ENCODE measurements around the gene SETD1B.

Gene SETD1B

GRCh38 chr12:121828826-121829225 is 25.0 kb downstream of the SETD1B start:
- Histone ChIP-seq H3K27me3 (ENCODE audit: insufficient read depth, low read length) (no peaks in the 10 kb centered on the region), H3K36me3 (ENCODE audit: insufficient read depth, low read length) (peaks cover 16% of the 10 kb centered on the region; the same call in 1 of the 2 replicates), H3K4me3 (ENCODE audit: low read depth, low read length) (no peak overlapping the region), H3K27ac (ENCODE audit: low read depth, low read length) (no peak overlapping the region), H3K4me1 (ENCODE audit: control insufficient read depth, insufficient read depth, low read length, unreplicated experiment) (no peaks in the 10 kb centered on the region), H3K79me2 (ENCODE audit: control insufficient read depth, insufficient read depth, low read length, unreplicated experiment) (no peaks in the 10 kb centered on the region), H2AFZ (ENCODE audit: low read length, unreplicated experiment) (no peak overlapping the region)

GRCh38 chr12:121829250-121829918 is 25.6 kb downstream of the SETD1B start:
- Histone ChIP-seq H3K4me1 (ENCODE audit: control insufficient read depth, insufficient read depth, low read length, unreplicated experiment) (no peaks in the 10 kb centered on the region), H3K27ac (ENCODE audit: low read depth, low read length) (no peak overlapping the region), H3K79me2 (ENCODE audit: control insufficient read depth, insufficient read depth, low read length, unreplicated experiment) (no peaks in the 10 kb centered on the region), H3K27me3 (ENCODE audit: insufficient read depth, low read length) (no peaks in the 10 kb centered on the region), H3K36me3 (ENCODE audit: insufficient read depth, low read length) (peaks cover 16% of the 10 kb centered on the region; the same call in 1 of the 2 replicates), H2AFZ (ENCODE audit: low read length, unreplicated experiment) (no peak overlapping the region), H3K4me3 (ENCODE audit: low read depth, low read length) (no peak overlapping the region)

- Histone ChIP-seq H2AFZ (ENCODE audit: low read length, unreplicated experiment) (no peak overlapping the region), H3K27me3 (ENCODE audit: insufficient read depth, low read length) (no peaks in the 10 kb centered on the region), H3K79me2 (ENCODE audit: control insufficient read depth, insufficient read depth, low read length, unreplicated experiment) (no peaks in the 10 kb centered on the region), H3K36me3 (ENCODE audit: insufficient read depth, low read length) (peaks cover 16% of the 10 kb centered on the region; the same call in 1 of the 2 replicates), H3K4me3 (ENCODE audit: low read depth, low read length) (no peak overlapping the region), H3K27ac (ENCODE audit: low read depth, low read length) (no peak overlapping the region), H3K4me1 (ENCODE audit: control insufficient read depth, insufficient read depth, low read length, unreplicated experiment) (no peaks in the 10 kb centered on the region)
Observed at GRCh38 chr12:121830134-121830533, 26.3 kb downstream of the SETD1B start.

GRCh38 chr12:121830588-121831265 is 26.9 kb downstream of the SETD1B start:
- Histone ChIP-seq H3K36me3 (ENCODE audit: insufficient read depth, low read length) (peaks cover 16% of the 10 kb centered on the region; the same call in 1 of the 2 replicates), H2AFZ (ENCODE audit: low read length, unreplicated experiment) (no peak overlapping the region), H3K27me3 (ENCODE audit: insufficient read depth, low read length) (no peaks in the 10 kb centered on the region), H3K27ac (ENCODE audit: low read depth, low read length) (no peak overlapping the region), H3K4me1 (ENCODE audit: control insufficient read depth, insufficient read depth, low read length, unreplicated experiment) (no peaks in the 10 kb centered on the region), H3K79me2 (ENCODE audit: control insufficient read depth, insufficient read depth, low read length, unreplicated experiment) (no peaks in the 10 kb centered on the region), H3K4me3 (ENCODE audit: low read depth, low read length) (no peak overlapping the region)

GRCh38 chr12:121831571-121832245 is 27.9 kb downstream of the SETD1B start:
- H3K4me1 ChIP-seq (ENCODE audit: control insufficient read depth, insufficient read depth, low read length, unreplicated experiment) = no peaks in the 10 kb centered on the region
- no peak overlapping the region for H3K27ac ChIP-seq (ENCODE audit: low read depth, low read length)
- peaks cover 16% of the 10 kb centered on the region; the same call in 1 of the 2 replicates for H3K36me3 ChIP-seq (ENCODE audit: insufficient read depth, low read length)
- H3K79me2 ChIP-seq (ENCODE audit: control insufficient read depth, insufficient read depth, low read length, unreplicated experiment) = no peaks in the 10 kb centered on the region
- H2AFZ ChIP-seq (ENCODE audit: low read length, unreplicated experiment) = no peak overlapping the region
- no peaks in the 10 kb centered on the region for H3K27me3 ChIP-seq (ENCODE audit: insufficient read depth, low read length)
- H3K4me3 ChIP-seq (ENCODE audit: low read depth, low read length) = no peak overlapping the region

GRCh38 chr12:121837680-121838079 is 33.9 kb downstream of the SETD1B start:
- H3K4me1 ChIP-seq (ENCODE audit: control insufficient read depth, insufficient read depth, low read length, unreplicated experiment) = no peaks in the 10 kb centered on the region
- H3K4me3 ChIP-seq (ENCODE audit: low read depth, low read length) = no peak overlapping the region
- no peak overlapping the region for H3K27ac ChIP-seq (ENCODE audit: low read depth, low read length)
- no peaks in the 10 kb centered on the region for H3K79me2 ChIP-seq (ENCODE audit: control insufficient read depth, insufficient read depth, low read length, unreplicated experiment)
- no peak overlapping the region for H2AFZ ChIP-seq (ENCODE audit: low read length, unreplicated experiment)
- no peaks in the 10 kb centered on the region for H3K36me3 ChIP-seq (ENCODE audit: insufficient read depth, low read length)
- no peaks in the 10 kb centered on the region for H3K27me3 ChIP-seq (ENCODE audit: insufficient read depth, low read length)

GRCh38 chr12:121838126-121838525 is 34.3 kb downstream of the SETD1B start:
- Histone ChIP-seq H2AFZ (ENCODE audit: low read length, unreplicated experiment) (no peak overlapping the region), H3K79me2 (ENCODE audit: control insufficient read depth, insufficient read depth, low read length, unreplicated experiment) (no peaks in the 10 kb centered on the region), H3K4me1 (ENCODE audit: control insufficient read depth, insufficient read depth, low read length, unreplicated experiment) (no peaks in the 10 kb centered on the region), H3K4me3 (ENCODE audit: low read depth, low read length) (no peak overlapping the region), H3K27ac (ENCODE audit: low read depth, low read length) (no peak overlapping the region), H3K27me3 (ENCODE audit: insufficient read depth, low read length) (no peaks in the 10 kb centered on the region), H3K36me3 (ENCODE audit: insufficient read depth, low read length) (no peaks in the 10 kb centered on the region)

- H3K27ac ChIP-seq (ENCODE audit: low read depth, low read length) = no peak overlapping the region
- H2AFZ ChIP-seq (ENCODE audit: low read length, unreplicated experiment) = peak overlapping the region; percentile 66
- H3K4me3 ChIP-seq (ENCODE audit: low read depth, low read length) = peak overlapping the region; percentile 85
- no peaks in the 10 kb centered on the region for H3K27me3 ChIP-seq (ENCODE audit: insufficient read depth, low read length)
- H3K4me1 ChIP-seq (ENCODE audit: control insufficient read depth, insufficient read depth, low read length, unreplicated experiment) = no peaks in the 10 kb centered on the region
- H3K36me3 ChIP-seq (ENCODE audit: insufficient read depth, low read length) = no peaks in the 10 kb centered on the region
- H3K79me2 ChIP-seq (ENCODE audit: control insufficient read depth, insufficient read depth, low read length, unreplicated experiment) = no peaks in the 10 kb centered on the region
Observed at GRCh38 chr12:121839106-121839992, 35.5 kb downstream of the SETD1B start.

GRCh38 chr12:121839993-121840761 is 36.4 kb downstream of the SETD1B start:
- no peak overlapping the region for H3K27ac ChIP-seq (ENCODE audit: low read depth, low read length)
- H3K27me3 ChIP-seq (ENCODE audit: insufficient read depth, low read length) = no peaks in the 10 kb centered on the region
- H3K4me1 ChIP-seq (ENCODE audit: control insufficient read depth, insufficient read depth, low read length, unreplicated experiment) = no peaks in the 10 kb centered on the region
- H3K36me3 ChIP-seq (ENCODE audit: insufficient read depth, low read length) = no peaks in the 10 kb centered on the region
- H3K4me3 ChIP-seq (ENCODE audit: low read depth, low read length) = peak overlapping the region; percentile 85
- H3K79me2 ChIP-seq (ENCODE audit: control insufficient read depth, insufficient read depth, low read length, unreplicated experiment) = no peaks in the 10 kb centered on the region
- H2AFZ ChIP-seq (ENCODE audit: low read length, unreplicated experiment) = peak overlapping the region; percentile 66
